Gastroesophageal sphincter (tissue), 3 donors: ENCODE data around the gene METAP1D.

Source experiments
- EP300 ChIP-seq: sonication (generic); formaldehyde crosslinking; IDR thresholded peaks from one replicate; pipeline ENCODE4 v1.6.1; 2017; ENCODE audit warnings: antibody characterized with exemption, mild to moderate bottlenecking
- POLR2A ChIP-seq, 2 donors: fragments of 450-650 bp; IDR thresholded peaks; one replicate each; pipeline ENCODE4 v1.6.1; 2017; ENCODE audit warnings: antibody characterized with exemption in 2 of 2, mild to moderate bottlenecking in 2 of 2, moderate library complexity in 1 of 2
- TF ChIP-seq, protein P1 (sequence below), 4 experiments: fragments of 200-600 bp in 2 of 4; fragments of 450-650 bp in 2 of 4; sonication (generic) in 1 of 4; IDR thresholded peaks; one replicate each; pipeline ENCODE4 v1.5.1; 2017 to 2019; ENCODE audit warnings: antibody characterized with exemption in 4 of 4, mild to moderate bottlenecking in 2 of 4, moderate library complexity in 2 of 4

DNA sequence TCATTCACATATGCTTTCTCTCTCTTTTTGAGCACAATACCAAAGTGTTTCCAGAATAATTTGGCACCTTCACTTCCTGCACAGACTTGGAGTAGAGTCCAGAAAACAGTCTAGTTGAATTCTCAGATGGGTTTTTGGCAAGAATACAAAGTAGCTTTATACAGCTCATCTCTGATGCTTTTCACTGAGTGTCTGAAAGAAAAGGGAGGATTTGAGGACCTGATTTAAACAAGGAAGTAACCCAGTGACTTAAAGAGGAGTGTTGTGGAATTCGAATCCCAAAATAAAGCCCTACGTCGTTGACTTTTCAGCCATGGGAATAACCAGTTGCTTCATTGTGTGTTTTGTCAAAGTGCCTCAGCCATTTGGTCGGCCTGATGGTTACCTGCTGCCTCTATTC, 31.8 kb downstream of the METAP1D start:
- TF ChIP-seq, protein P1, sequence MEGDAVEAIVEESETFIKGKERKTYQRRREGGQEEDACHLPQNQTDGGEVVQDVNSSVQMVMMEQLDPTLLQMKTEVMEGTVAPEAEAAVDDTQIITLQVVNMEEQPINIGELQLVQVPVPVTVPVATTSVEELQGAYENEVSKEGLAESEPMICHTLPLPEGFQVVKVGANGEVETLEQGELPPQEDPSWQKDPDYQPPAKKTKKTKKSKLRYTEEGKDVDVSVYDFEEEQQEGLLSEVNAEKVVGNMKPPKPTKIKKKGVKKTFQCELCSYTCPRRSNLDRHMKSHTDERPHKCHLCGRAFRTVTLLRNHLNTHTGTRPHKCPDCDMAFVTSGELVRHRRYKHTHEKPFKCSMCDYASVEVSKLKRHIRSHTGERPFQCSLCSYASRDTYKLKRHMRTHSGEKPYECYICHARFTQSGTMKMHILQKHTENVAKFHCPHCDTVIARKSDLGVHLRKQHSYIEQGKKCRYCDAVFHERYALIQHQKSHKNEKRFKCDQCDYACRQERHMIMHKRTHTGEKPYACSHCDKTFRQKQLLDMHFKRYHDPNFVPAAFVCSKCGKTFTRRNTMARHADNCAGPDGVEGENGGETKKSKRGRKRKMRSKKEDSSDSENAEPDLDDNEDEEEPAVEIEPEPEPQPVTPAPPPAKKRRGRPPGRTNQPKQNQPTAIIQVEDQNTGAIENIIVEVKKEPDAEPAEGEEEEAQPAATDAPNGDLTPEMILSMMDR (IDR thresholded peaks at IDR 0.05), result no peak
- no peak for TF ChIP-seq EP300
- no peak for TF ChIP-seq POLR2A (IDR thresholded peaks at IDR 0.05)
